COR-L47 (cell line): ENCODE results near the gene CKAP2.
A peak's percentile ranks its signal among the peaks of the same experiment; 100 is the strongest.
"Not testable (repeated sequence)": the region's sequence is repeated elsewhere in the genome, so short reads cannot be mapped to it uniquely, and the experiment has no call there.

Experiments used
- DNase-seq: peaks from one replicate; lab custom pipeline; 2025; lab: John Stamatoyannopoulos, UW

Gene CKAP2

GRCh38 chr13:52454820-52455676 is at the start of gene CKAP2:
Gene CKAP2 (plus strand): TSS chr13:52455478. CDS start chr13:52455557, 79 bp downstream.
- DNase-seq = peak; percentile 97

- peak; percentile 40 for DNase-seq
Measured at GRCh38 chr13:52405767-52406494, 49.3 kb upstream of the CKAP2 start, which contains the start of gene THSD1. Gene THSD1 (minus strand): TSS chr13:52406172. CDS start chr13:52402600, 3,572 bp downstream.

DNA sequence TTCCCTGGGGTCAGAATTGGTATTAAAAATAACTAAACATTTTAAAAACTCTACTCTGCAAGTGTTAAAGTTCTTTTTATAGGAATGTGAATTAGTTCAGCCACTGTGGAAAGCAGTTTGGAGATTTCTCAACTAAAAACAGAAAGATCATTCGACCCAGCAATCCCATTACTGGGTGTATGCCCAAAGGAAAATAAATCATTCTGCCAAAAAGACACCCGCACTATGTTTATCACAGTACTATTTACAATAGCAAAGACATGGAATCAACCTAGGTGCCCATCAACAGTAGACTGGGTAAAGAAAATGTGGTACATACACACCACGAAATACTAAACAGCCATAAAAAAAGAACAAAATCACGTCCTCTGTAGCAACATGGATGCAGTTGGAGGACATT is 48.6 kb upstream of the CKAP2 start:
- DNase-seq = no peak

DNA sequence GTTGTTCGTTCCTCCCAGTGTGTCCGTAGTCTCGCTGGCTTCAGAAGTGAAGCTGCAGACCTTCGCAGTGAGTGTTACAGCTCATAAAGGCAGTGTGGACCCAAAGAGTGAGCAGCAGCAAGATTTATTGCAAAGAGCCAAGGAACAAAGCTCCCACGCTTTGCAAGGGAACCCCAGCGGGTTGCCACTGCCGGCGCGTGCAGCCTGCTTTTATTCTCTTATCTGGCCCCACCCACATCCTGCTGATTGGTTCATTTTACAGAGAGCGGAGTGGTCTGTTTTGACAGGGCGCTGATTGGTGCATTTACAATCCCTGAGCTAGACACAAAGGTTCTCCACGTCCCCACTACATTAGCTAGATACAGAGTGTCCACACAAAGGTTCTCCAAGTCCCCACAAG is 47.8 kb upstream of the CKAP2 start:
- not testable (repeated sequence) for DNase-seq

DNA sequence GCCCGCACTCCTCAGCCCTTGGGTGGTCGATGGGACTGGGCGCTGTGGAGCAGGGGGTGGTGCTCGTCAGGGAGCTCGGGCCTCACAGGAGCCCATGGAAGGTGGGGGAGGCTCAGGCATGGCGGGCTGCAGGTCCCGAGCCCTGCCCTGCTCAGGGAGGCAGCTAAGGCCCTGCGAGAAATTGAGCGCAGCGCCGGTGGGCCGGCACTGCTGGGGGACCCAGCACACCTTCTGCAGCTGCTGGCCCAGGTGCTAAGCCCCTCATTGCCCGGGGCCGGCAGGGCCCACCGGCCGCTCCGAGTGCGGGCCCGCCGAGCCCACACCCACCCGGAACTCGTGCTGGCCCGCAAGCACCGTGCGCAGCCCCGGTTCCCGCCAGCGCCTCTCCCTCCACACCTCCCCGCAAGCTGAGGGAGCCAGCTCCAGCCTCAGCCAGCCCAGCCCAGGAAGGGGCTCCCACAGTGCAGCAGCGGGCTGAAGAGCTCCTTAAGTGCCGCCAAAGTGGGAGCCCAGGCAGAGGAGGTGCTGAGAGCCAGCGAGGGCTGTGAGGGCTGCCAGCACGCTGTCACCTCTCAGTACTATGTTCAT is 47.1 kb upstream of the CKAP2 start:
- DNase-seq = not testable (repeated sequence)

- no peak for DNase-seq
Measured at GRCh38 chr13:52411629-52412028, 43.6 kb upstream of the CKAP2 start.

- DNase-seq = no peak
Measured at GRCh38 chr13:52412128-52412527, 43.1 kb upstream of the CKAP2 start.

DNA sequence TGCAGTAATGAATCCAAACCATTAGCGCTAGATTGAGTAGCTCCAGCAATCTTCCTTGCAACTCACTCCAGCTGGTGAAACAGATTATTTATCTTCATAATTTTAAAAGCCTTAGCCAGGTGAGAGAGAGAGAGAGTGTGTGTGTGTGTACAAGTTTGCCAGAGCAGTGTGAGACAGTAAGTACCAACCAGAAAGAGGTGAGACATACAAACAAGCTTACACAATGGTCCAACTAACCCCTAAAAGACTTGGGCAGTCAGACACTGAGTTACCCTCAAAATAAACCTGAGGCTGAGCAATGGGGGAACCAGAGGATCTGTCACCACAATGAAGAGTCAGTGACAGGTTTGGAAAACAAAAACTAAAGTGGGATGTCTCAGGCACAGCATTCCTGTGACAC is 41.2 kb upstream of the CKAP2 start:
- no peak for DNase-seq

GRCh38 chr13:52414963-52415362 is 40.3 kb upstream of the CKAP2 start:
- DNase-seq = no peak

DNA sequence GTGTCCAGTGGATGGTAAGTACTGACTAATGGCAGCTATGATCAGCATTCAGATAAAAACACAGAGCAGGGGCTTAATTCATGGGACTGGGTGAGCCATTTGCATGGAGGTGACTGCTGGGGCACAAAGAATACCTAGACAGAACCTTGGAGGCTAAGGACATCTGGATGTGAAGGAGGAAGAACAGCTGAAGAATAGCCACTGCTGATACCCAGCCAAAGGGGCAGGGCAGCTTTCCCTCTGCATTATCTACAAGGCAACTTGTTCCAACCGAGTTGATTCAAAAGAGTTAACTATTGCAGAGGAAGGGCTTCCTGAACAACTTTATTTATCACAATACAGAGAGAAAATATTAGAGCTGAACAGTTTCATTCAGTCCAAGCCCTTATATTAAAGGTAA is 36.2 kb upstream of the CKAP2 start:
- no peak for DNase-seq

GRCh38 chr13:52421216-52421615 is 34.1 kb upstream of the CKAP2 start:
- no peak for DNase-seq

DNA sequence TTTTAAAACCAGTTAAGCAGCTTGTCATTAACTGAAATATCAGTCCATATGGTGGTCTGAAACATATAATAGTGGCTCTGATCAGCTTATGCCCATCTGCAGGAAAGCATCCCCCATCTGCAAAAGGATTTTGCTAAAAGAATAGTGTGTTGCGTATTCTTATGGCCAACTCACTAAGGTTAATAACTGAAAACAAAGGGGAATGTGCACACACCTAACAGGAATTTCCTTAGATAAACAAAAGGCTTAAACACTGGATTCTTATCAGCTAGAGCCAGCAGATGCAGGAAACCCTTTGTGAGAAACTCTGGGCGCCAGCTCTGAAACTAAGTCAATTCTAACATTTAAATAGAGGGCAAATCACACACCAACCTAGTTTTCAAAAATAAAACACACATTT is 27.0 kb upstream of the CKAP2 start:
- DNase-seq = peak; percentile 11

GRCh38 chr13:52432456-52432855 is 22.8 kb upstream of the CKAP2 start:
- DNase-seq = no peak

DNA sequence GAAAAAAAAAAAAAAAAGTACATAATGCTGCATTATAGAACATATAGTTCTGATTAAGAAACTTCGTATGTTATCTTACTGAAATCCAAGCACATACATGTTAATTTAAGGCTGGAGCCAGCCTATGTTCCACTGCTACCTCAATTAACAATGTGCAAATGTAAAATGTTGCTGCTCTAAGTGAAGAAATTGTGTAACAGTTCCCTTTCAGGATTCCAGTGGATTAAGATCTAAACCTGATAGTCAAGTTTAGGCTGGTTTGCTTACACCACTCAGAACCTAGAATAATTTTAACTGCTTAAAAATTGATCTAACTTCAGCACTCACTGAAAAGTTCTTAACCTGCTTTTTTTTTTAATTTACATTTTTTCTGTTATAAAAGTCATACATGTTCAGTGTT is 9.0 kb upstream of the CKAP2 start:
- DNase-seq = no peak

- DNase-seq = no peak
Measured at GRCh38 chr13:52447354-52447753, 7.9 kb upstream of the CKAP2 start.

GRCh38 chr13:52447815-52448552 is 7.3 kb upstream of the CKAP2 start:
- no peak for DNase-seq

GRCh38 chr13:52449331-52450011 is 5.8 kb upstream of the CKAP2 start:
- DNase-seq = no peak

DNA sequence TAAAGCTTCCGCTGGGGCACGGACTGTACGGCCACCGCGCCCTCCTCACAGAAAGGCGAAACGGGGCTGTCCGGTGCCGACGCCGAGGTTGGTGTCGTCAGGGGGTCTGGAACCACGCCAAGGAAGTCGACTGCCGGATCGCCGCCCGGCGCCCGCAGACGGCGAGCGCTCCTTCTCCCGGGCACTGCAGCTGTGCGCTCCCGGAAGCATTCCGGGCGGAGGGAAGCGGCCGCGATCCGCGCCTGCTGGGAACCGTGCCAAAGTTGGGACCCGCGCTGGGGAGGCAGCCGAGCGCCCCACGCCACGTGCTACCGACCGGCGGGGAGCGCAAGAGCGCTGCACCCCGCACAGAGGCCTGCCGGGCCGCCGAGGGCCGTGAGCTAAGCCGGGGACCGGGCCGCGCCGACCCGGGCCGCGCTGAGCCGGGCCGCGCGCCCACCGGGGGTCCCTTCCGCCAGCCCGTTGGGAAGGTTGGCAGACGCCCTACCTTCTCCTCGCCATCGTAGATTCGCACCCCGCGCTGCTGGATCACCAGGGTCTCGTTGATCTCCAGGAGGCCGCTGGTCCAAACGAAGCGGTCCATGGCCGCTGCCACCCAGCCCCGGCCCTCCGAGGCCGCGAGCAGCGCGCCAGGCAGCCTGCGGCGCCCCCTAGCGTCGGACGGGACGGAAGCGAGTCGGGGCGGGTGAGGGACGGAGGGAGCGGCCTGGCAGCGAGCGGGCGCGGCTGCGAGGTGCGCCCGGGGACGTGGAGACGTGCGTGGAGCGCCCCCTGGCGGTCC is 5.1 kb upstream of the CKAP2 start, which contains the start of gene VPS36:
VPS36 (minus strand) TSS at position 623 of the 781 bp plus-strand sequence; CDS start at position 583, 40 bp downstream.
- DNase-seq = peak; percentile 93

DNA sequence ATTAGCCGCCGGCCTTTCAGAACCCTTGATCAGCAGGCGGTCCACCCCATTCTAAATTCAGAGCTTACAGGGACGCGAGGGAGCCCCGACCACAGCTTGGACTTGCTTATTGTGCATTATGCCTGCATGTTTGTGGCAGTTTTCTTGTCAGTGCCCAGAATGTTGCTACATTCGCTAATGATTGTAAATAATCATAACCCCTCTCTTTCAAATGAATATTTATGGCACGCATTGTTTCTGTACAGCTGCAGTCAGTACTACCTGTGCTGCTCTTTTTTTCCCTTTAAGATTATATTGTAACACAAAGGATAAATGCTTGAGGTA is 4.5 kb upstream of the CKAP2 start:
- DNase-seq = no peak

- no peak for DNase-seq
Measured at GRCh38 chr13:52451135-52451804, 4.0 kb upstream of the CKAP2 start.
